ENCODE results near the gene POLD1.

Gene POLD1

DNA sequence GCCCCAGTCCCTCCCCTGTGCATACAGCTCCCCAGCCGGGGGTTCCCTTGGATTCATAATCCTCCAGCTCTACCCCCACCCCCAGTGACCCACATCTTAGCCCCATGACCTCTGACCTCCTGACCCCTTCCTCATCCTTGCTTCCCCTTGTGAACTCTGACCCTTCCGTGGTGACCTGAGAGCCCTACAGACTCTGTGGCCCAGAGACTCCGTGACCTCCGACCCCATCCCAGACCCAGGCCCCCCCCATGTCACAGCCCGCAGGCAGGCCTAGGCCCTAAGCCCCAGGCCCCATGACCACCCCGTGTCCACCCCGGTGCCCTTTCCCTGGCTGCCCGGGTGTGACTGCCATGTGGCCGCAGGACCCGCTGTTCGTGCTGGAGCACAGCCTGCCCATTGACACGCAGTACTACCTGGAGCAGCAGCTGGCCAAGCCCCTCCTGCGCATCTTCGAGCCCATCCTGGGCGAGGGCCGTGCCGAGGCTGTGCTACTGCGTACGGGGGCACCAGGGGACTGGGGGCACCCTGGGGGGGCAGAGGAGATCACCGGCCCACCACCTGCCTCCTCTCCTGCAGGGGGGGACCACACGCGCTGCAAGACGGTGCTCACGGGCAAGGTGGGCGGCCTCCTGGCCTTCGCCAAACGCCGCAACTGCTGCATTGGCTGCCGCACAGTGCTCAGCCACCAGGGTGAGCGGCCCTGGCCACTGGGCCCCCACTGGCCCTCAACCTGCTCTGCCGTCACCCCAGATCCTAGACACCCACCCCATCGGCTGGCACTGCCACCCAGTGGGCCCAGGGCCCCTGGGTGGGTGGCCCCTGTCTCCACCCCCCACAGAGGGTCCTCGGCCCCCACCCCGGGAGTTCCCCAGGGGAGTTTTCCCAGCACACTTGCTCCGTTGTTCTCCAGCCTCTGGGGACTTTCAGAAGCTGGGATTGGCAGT is 32.2 kb downstream of the POLD1 start:
- Histone ChIP-seq H2BK120ac (ENCODE audit: insufficient read depth, low read length, poor library complexity) (no peak overlapping the region), H4K12ac (ENCODE audit: low read depth, low read length) (no peak overlapping the region), H2AK5ac (ENCODE audit: low read length) (no peak overlapping the region), H3K27me3 (ENCODE audit: insufficient read depth, low read length) (peaks cover 2% of the 10 kb centered on the region), H3K4ac (ENCODE audit: low read depth, low read length) (no peak overlapping the region), H4K8ac (ENCODE audit: low read depth, low read length) (no peak overlapping the region), H2BK5ac (ENCODE audit: low read depth, low read length, poor library complexity) (no peak overlapping the region), H4K91ac (ENCODE audit: low read depth, low read length) (no peak overlapping the region), H3K79me1 (ENCODE audit: low read length) (no peaks in the 10 kb centered on the region), H2BK12ac (ENCODE audit: low read length) (no peak overlapping the region), H3K14ac (ENCODE audit: low read length) (no peak overlapping the region), H3K36me3 (ENCODE audit: control insufficient read depth in 1 of 2, insufficient read depth in 2 of 2, low read length in 2 of 2) (peaks cover 9 to 13% of the 10 kb centered on the region in 2 experiments), H3K27ac (ENCODE audit: low read depth, low read length) (no peak overlapping the region), H3K4me3 (ENCODE audit: low read depth, low read length) (no peak overlapping the region), H3K4me2 (ENCODE audit: low read length) (no peak overlapping the region), H3K4me1 (ENCODE audit: control insufficient read depth in 1 of 2, insufficient read depth in 2 of 2, low read length in 2 of 2) (no peaks in the 10 kb centered on the region), H3K18ac (ENCODE audit: low read length) (no peak overlapping the region), H3K9ac (ENCODE audit: low read length) (no peak overlapping the region), H3K9me3 (ENCODE audit: insufficient read depth, low read depth, low read length) (peaks cover 1% of the 10 kb centered on the region), H3K79me2 (ENCODE audit: control insufficient read depth, insufficient read depth, low read length, poor library complexity) (no peaks in the 10 kb centered on the region), H3K23ac (ENCODE audit: low read length) (no peak overlapping the region), H2AFZ (ENCODE audit: insufficient read depth, low read length, poor library complexity) (no peak overlapping the region)
- no CpG with 5 or more reads among the region's 35 CpGs for WGBS (ENCODE audit: extremely low coverage, insufficient coverage, insufficient read length)
- DNase-seq, result no peak

DNA sequence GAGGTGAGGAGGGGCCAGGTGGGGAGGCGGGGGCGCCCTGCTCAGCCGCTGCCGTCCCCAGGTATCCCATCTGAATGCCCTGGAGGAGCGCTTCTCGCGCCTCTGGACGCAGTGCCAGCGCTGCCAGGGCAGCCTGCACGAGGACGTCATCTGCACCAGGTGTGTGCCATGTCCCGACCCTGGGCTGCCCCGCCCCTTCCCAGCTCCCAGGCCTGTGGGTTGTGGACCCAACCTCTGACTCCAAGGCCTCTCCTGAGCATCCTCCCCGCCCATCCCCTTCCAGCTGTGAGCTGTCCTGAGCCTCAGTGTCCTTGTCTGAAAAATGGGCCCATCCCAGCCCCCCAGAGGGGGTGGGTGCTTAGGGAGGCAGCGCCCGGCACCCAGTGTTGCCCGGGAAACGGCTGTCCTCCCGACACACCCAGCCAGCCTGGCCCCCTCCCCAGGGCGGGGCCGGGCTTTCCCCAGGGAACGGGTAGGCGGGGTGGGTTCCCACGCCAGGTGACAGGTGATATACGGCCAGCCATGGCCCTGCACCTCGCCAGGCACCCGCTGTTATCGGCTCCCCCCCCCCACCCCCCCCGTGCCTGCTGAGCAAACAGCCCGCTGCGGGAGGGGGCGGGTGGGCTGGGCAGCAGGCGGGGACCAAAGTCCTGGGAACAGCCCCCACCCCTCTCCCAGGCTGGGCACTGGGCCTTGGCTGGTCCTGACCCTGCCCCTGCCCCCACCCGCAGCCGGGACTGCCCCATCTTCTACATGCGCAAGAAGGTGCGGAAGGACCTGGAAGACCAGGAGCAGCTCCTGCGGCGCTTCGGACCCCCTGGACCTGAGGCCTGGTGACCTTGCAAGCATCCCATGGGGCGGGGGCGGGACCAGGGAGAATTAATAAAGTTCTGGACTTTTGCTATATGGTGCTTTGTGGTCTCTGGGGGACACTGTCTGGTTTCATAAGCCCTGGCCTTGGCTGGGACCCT is 33.2 kb downstream of the POLD1 start:
- WGBS (ENCODE audit: extremely low coverage, insufficient coverage, insufficient read length), result no CpG with 5 or more reads among the region's 42 CpGs
- Histone ChIP-seq H4K91ac (ENCODE audit: low read depth, low read length) (no peak overlapping the region), H2BK12ac (ENCODE audit: low read length) (no peak overlapping the region), H3K9ac (ENCODE audit: low read length) (no peak overlapping the region), H3K4me2 (ENCODE audit: low read length) (no peak overlapping the region), H3K14ac (ENCODE audit: low read length) (no peak overlapping the region), H3K9me3 (ENCODE audit: insufficient read depth, low read depth, low read length) (peaks cover 1% of the 10 kb centered on the region), H3K79me1 (ENCODE audit: low read length) (no peaks in the 10 kb centered on the region), H3K23ac (ENCODE audit: low read length) (no peak overlapping the region), H3K4me3 (ENCODE audit: low read depth, low read length) (no peak overlapping the region), H3K4ac (ENCODE audit: low read depth, low read length) (no peak overlapping the region), H3K79me2 (ENCODE audit: control insufficient read depth, insufficient read depth, low read length, poor library complexity) (no peaks in the 10 kb centered on the region), H4K12ac (ENCODE audit: low read depth, low read length) (no peak overlapping the region), H3K4me1 (ENCODE audit: control insufficient read depth in 1 of 2, insufficient read depth in 2 of 2, low read length in 2 of 2) (no peaks in the 10 kb centered on the region), H2AK5ac (ENCODE audit: low read length) (no peak overlapping the region), H3K36me3 (ENCODE audit: control insufficient read depth in 1 of 2, insufficient read depth in 2 of 2, low read length in 2 of 2) (peaks cover 9 to 13% of the 10 kb centered on the region in 2 experiments), H2AFZ (ENCODE audit: insufficient read depth, low read length, poor library complexity) (no peak overlapping the region), H3K18ac (ENCODE audit: low read length) (no peak overlapping the region), H2BK5ac (ENCODE audit: low read depth, low read length, poor library complexity) (no peak overlapping the region), H4K8ac (ENCODE audit: low read depth, low read length) (no peak overlapping the region), H3K27me3 (ENCODE audit: insufficient read depth, low read length) (peaks cover 2% of the 10 kb centered on the region), H3K27ac (ENCODE audit: low read depth, low read length) (no peak overlapping the region), H2BK120ac (ENCODE audit: insufficient read depth, low read length, poor library complexity) (no peak overlapping the region)
- DNase-seq, result no peak

DNA sequence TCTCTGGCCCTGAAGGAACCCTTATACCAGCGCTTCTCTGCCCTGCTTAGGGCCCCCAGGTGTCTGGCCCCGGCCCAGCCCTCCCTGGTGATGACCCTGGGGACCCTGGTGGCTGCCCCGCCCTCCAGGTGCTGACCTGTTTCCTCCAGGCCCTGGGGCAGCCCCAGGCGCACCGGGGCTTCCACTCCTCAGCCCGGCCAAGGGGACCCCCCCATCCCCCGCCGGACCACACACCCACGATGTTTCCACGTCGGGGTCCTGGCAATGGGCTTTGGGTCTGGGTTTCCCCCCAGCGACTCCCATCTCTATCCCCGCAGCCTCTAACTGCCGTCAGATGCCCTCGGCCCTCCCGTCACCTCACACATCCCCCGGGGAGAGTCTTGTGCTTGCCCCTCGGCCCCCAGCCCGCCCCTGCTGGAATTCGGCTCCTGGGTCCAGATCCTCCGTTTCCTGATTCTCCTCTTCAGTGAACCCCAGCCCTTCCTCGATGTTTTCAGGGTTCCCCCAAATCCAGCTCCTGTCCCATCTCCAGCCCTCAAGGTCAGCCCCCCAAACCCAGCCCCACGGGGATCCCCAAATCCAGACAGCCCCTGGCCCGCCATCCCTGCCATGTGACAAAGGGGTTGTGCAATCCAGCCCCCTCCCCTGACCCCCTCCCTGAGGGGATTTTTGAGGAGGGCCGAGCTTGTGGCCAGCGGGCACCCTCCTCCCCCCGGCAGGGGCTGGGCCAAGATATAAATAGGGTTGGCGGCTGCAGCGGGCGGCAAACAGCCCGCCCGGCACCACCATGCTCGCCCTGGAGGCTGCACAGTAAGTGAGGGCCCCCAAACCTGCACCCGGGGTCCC is 34.3 kb downstream of the POLD1 start, which contains the start of gene SPIB:
Gene SPIB, plus strand, starts transcription at position 763 of the 846 bp plus-strand sequence. Its CDS starts 25 bp downstream, at position 788.
- Histone ChIP-seq H2BK12ac (ENCODE audit: low read length) (no peak within 1 kb of the TSS), H3K27me3 (ENCODE audit: insufficient read depth, low read length) (peaks cover 2% of the 10 kb centered on the region), H3K79me2 (ENCODE audit: control insufficient read depth, insufficient read depth, low read length, poor library complexity) (no peaks in the 10 kb centered on the region), H3K36me3 (ENCODE audit: control insufficient read depth in 1 of 2, insufficient read depth in 2 of 2, low read length in 2 of 2) (peaks cover 7% of the 10 kb centered on the region in 2 experiments), H3K14ac (ENCODE audit: low read length) (no peak within 1 kb of the TSS), H4K12ac (ENCODE audit: low read depth, low read length) (no peak within 1 kb of the TSS), H3K79me1 (ENCODE audit: low read length) (no peaks in the 10 kb centered on the region), H3K18ac (ENCODE audit: low read length) (no peak within 1 kb of the TSS), H2BK120ac (ENCODE audit: insufficient read depth, low read length, poor library complexity) (no peak within 1 kb of the TSS), H3K4me3 (ENCODE audit: low read depth, low read length) (no peak within 1 kb of the TSS), H4K91ac (ENCODE audit: low read depth, low read length) (no peak within 1 kb of the TSS), H3K23ac (ENCODE audit: low read length) (no peak within 1 kb of the TSS), H3K4me2 (ENCODE audit: low read length) (no peak within 1 kb of the TSS), H3K9ac (ENCODE audit: low read length) (no peak within 1 kb of the TSS), H2AK5ac (ENCODE audit: low read length) (no peak within 1 kb of the TSS), H3K27ac (ENCODE audit: low read depth, low read length) (no peak within 1 kb of the TSS), H3K4me1 (ENCODE audit: control insufficient read depth in 1 of 2, insufficient read depth in 2 of 2, low read length in 2 of 2) (no peaks in the 10 kb centered on the region), H3K9me3 (ENCODE audit: insufficient read depth, low read depth, low read length) (peaks cover 1% of the 10 kb centered on the region), H2AFZ (ENCODE audit: insufficient read depth, low read length, poor library complexity) (no peak within 1 kb of the TSS), H3K4ac (ENCODE audit: low read depth, low read length) (no peak within 1 kb of the TSS), H2BK5ac (ENCODE audit: low read depth, low read length, poor library complexity) (no peak within 1 kb of the TSS), H4K8ac (ENCODE audit: low read depth, low read length) (no peak within 1 kb of the TSS)
- WGBS (ENCODE audit: extremely low coverage, insufficient coverage, insufficient read length), result no CpG with 5 or more reads among the region's 34 CpGs
- no peak for DNase-seq

All from trophoblast cell (in vitro differentiated cells and primary cell).